ENCODE data around the gene CNKSR1.
"Not testable (repeated sequence)": the region's sequence is repeated elsewhere in the genome, so short reads cannot be mapped to it uniquely, and the experiment has no call there.

Gene CNKSR1

GRCh38 chr1:26220199-26220912 is 43.1 kb downstream of the CNKSR1 start:
- in situ Hi-C loops (cut with HindIII; ENCODE audit: low sequenced_read_pairs) = no loop called here
- no peak for DNase-seq (ENCODE audit: low read depth)
- no peak for TF ChIP-seq CTCF (IDR thresholded peaks at IDR 0.05; ENCODE audit: low read depth, low read length, missing control alignments)
- no peak overlapping the region for H3K4me3 ChIP-seq (ENCODE audit: low read depth, low read length)

- no peak for DNase-seq (ENCODE audit: low read depth)
- H3K4me3 ChIP-seq (ENCODE audit: low read depth, low read length) = no peak overlapping the region
- TF ChIP-seq CTCF (IDR thresholded peaks at IDR 0.05; ENCODE audit: low read depth, low read length, missing control alignments) = no peak
- in situ Hi-C loops (cut with HindIII; ENCODE audit: low sequenced_read_pairs) = no loop called here
Measured at GRCh38 chr1:26221094-26221493, 43.8 kb downstream of the CNKSR1 start.

GRCh38 chr1:26224606-26225005 is 47.3 kb downstream of the CNKSR1 start:
- TF ChIP-seq CTCF (IDR thresholded peaks at IDR 0.05; ENCODE audit: low read depth, low read length, missing control alignments) = no peak
- no peak overlapping the region for H3K4me3 ChIP-seq (ENCODE audit: low read depth, low read length)
- no peak for DNase-seq (ENCODE audit: low read depth)
- in situ Hi-C loops (cut with HindIII; ENCODE audit: low sequenced_read_pairs) = no loop called here

- in situ Hi-C loops (cut with HindIII; ENCODE audit: low sequenced_read_pairs) = no loop called here
- no peak for DNase-seq (ENCODE audit: low read depth)
- H3K4me3 ChIP-seq (ENCODE audit: low read depth, low read length) = peak overlapping the region; percentile 28
- no peak for TF ChIP-seq CTCF (IDR thresholded peaks at IDR 0.05; ENCODE audit: low read depth, low read length, missing control alignments)
Measured at GRCh38 chr1:26225033-26225831, 47.9 kb downstream of the CNKSR1 start.

GRCh38 chr1:26230682-26231081 is 53.4 kb downstream of the CNKSR1 start:
- DNase-seq (ENCODE audit: low read depth); H3K4me3 ChIP-seq (ENCODE audit: low read depth, low read length); in situ Hi-C loops (cut with HindIII; ENCODE audit: low sequenced_read_pairs): not testable (repeated sequence)

GRCh38 chr1:26233903-26234643 is 56.8 kb downstream of the CNKSR1 start, which contains the start of gene CEP85:
Gene CEP85, plus strand, starts transcription at chr1:26234200. Its CDS starts 5,584 bp downstream, at chr1:26239784.
- peak; percentile 90 for TF ChIP-seq CTCF (IDR thresholded peaks at IDR 0.05; ENCODE audit: low read depth, low read length, missing control alignments)
- DNase-seq (ENCODE audit: low read depth) = peak; percentile 92
- peak within 1 kb of the TSS; percentile 86 for H3K4me3 ChIP-seq (ENCODE audit: low read depth, low read length)
- in situ Hi-C loops (cut with HindIII; ENCODE audit: low sequenced_read_pairs) = no loop called here

Data from astrocyte of the cerebellum (primary cell).